Measurements from ENCODE around the gene TTC1.
"Not testable (repeated sequence)": the region's sequence is repeated elsewhere in the genome, so short reads cannot be mapped to it uniquely, and the experiment has no call there.

TTC1 gene, protein sequence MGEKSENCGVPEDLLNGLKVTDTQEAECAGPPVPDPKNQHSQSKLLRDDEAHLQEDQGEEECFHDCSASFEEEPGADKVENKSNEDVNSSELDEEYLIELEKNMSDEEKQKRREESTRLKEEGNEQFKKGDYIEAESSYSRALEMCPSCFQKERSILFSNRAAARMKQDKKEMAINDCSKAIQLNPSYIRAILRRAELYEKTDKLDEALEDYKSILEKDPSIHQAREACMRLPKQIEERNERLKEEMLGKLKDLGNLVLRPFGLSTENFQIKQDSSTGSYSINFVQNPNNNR

DNA sequence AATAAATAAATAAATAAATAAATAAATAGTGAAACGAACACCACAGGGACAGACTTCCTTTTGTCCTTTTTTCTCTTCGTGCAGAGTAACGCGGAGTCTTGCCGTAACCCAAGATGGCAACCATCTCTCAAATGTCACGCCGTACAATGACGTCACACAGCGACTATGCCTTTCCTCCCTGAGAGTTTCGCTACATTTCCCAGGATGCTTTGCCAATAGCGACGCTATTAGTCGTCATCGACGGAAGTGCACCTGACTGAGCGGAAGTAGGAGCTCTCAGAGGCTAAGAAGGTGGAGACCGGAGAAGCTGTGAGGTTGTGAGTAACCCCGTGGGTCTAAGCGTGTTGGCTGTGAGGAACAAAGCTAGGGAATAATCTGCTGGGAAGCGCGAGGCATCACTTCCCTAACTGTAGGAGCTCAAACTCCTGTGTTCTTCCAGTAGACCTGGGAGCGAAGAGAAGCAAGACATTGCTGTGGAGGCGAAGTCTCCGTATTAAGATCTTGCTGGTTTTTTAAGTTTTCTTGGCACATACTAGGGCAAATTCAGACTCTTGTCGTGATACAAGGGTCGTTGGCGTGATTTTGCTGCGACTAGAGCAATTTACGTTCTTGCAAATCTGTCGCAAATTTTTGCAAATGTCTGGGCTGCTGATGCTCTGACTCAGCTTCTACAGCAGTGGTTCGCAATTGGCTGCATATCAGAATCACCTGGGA is at the start of gene TTC1:
TSS of gene TTC1 (plus strand) at position 263 of the 714 bp plus-strand sequence. CDS start 1,390 bp downstream, outside the sequence.
- peak; percentile 99 for DNase-seq

DNA sequence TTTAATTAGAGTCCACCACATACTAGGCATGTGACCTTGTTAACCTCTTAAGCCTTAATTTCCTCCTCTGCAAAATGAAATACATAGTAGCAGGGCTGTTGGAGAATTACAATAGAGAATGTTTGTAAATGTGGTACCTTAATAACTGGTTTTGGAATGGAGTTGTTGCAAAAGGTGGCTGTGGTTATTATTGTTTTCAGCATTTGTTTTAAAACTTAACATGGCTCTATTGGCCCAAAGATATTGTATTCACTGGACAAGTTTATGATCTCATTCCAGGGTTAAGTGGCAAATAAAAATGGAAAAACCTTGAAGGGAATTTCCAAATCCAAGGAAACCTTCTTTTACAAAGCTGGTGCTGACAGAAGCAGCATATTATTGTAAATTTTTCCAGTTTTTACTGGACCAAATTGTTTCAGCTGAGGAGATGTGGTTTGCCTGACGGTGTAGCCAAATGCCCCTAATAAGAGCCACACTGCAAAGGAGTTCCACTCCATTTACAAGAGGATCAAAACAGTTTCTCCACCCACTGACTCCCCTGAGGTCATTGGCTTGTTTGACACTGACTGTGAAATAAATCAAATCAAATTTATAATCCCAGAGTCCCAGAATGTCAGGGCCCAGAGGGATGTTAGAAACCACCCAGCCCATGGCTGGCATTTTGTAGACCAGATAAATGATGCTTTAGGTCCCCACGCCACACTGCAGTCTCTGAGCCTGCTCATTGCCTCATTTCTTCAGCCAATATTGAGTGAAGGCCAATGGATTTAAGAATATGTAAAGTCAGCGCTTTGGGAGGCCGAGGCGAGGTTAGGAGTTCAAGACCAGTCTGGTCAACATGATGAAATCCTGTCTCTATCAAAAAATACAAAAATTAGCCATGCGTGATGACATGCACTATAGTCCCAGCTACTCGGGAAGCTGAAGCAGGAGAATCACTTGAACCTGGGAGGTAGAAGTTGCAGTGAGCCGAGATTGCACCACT is 47.5 kb upstream of the TTC1 start:
- no peak for DNase-seq

DNA sequence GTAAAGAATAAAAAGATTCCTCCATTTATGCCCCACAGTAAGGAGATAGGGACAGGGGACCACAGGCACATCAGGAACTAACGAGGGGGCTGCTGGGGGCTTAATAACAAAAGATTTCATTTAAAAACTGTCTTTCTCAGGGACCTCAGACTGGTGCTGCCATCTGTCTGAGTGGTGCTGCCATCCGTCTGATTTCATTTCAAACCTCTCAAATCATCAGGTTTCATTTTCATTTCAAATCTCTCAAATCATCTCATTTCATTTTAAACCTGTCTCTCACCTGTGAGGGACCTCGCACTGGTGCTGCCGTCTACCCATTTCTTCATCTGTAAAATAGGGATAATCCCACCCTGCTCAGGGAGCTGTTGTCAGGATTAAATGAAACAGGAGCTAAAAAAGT is 46.7 kb upstream of the TTC1 start:
- DNase-seq, result no peak

DNA sequence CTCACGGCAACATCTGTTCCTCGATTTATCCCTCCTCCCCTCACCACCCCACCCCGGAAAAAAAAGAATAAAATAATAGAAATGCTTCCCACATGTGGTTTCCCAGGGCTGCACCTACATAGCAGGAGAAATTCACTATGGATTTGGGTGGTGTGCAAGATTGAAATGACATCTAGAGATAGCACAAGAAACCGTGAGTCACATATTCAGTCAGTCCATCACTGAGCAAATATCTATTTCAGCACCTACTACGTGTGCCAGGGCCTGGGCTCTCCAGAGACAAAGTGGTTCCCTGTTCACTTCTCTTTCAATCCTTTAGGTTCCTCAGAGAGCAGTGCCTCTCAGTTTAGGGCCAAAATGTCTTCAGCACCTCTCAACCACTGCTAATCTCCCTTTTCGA is 45.0 kb upstream of the TTC1 start:
- no peak for DNase-seq

DNA sequence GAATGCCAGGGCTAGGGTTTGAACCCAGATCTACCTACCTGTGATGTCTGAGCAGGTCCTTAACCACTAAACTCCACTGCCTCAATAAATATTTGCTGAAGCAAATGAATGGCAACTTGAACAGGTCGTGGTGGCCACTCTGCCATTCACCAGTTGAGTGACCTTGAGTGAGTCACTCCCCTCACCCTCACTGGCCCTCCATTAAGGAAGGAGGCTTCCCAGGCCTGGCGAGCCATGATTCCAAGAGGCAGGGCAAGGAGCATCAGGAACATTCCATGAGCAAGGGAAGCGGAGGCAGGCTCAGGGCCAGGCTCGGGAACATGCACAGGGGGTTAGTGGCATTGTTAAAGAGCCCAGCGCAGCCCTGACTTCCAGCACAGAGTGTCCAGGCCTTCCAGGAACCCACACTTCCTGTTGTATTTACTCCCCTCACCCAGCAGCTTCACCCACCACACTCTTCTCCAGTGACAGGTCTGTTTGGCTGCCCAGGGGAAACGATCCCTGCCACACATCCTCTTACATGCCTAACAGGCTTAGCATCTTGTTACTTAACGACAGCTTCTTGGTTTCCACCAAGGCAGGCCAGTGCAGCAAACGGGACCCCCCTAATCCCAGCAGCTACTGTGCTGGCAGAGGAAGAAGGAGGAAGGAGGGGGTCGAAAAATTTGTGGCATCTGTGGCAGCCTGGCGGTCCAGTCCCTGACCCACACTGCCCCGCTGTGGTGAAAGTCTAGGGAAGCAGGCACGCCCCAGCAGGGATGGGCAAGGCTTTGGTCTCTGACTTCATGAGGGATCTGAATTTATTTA is 43.7 kb upstream of the TTC1 start:
- peak; percentile 68 for DNase-seq

DNA sequence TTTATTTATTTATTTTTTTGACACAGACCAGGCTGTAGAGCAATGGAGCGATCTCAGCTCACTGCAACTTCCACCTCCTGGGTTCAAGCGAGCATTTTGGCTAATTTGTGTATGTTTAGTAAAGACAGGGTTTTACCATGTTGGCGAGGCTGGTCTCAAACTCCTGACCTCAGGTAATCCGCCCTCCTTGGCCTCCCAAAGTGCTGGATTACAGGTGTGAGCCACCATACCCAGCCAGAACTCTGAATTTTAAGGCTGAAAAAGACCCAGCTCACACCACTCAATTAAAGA is 43.2 kb upstream of the TTC1 start:
- not testable (repeated sequence) for DNase-seq

DNA sequence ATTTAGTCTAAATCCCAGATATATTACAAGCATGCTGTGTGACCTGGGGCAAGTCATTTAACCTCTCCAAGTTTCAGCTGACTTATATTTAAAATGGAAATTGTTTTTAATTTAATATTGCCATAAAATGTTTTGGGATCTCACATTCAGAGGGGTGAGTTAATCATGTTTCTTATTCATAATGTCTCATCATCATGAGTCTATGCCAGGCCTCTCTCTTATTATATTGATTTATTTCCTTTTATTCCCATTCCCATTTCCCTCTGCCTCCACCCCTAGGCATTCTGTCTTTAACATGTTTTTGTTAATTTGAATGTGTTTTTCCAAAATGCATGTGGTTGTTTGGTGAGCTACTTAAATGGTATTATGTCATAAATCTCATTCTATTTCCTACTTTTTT is 39.0 kb upstream of the TTC1 start:
- DNase-seq, result no peak

DNA sequence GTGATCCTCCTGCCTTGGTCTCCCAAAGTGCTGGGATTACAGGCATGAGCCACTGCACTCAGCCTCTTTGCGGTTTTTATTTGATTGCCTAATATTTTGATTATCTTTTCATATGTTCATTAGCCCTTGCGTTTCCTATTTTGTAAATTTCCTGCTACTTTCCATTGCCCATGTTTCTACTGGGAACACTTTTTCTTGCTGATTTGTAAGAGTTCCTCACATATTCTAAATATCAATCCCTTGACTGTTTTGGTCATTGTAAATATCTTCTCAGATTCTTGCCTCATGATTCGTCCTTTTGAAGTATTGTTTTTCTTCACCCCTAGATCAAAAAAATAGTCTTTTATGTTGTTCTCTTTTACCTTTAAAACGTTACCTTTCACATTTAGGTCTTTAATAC is 37.9 kb upstream of the TTC1 start:
- no peak for DNase-seq

DNA sequence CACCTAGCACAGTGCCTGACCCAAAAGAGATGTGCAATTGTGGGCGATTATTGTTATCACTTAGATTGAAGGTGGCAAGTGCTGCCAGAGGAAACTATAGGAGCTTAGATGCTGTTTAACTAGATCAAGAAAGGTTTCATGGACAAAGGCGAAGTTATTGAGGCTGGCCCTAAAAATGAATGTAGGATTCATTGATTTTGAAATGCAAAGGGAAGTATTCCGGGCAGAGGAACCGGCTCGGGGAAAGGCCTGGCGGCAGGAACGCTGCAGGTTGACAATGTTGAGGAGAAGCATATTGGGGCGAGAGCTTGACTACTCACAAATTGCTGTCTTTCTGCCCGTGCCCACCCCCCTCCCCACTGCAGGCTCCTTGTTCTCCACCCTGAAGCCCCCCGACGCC is 37.4 kb upstream of the TTC1 start:
- DNase-seq, result no peak

DNA sequence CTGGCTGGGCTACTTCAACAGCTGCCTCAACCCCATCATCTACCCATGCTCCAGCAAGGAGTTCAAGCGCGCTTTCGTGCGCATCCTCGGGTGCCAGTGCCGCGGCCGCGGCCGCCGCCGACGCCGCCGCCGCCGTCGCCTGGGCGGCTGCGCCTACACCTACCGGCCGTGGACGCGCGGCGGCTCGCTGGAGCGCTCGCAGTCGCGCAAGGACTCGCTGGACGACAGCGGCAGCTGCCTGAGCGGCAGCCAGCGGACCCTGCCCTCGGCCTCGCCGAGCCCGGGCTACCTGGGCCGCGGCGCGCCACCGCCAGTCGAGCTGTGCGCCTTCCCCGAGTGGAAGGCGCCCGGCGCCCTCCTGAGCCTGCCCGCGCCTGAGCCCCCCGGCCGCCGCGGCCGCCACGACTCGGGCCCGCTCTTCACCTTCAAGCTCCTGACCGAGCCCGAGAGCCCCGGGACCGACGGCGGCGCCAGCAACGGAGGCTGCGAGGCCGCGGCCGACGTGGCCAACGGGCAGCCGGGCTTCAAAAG is 36.9 kb upstream of the TTC1 start:
- peak; percentile 41 for DNase-seq

DNA sequence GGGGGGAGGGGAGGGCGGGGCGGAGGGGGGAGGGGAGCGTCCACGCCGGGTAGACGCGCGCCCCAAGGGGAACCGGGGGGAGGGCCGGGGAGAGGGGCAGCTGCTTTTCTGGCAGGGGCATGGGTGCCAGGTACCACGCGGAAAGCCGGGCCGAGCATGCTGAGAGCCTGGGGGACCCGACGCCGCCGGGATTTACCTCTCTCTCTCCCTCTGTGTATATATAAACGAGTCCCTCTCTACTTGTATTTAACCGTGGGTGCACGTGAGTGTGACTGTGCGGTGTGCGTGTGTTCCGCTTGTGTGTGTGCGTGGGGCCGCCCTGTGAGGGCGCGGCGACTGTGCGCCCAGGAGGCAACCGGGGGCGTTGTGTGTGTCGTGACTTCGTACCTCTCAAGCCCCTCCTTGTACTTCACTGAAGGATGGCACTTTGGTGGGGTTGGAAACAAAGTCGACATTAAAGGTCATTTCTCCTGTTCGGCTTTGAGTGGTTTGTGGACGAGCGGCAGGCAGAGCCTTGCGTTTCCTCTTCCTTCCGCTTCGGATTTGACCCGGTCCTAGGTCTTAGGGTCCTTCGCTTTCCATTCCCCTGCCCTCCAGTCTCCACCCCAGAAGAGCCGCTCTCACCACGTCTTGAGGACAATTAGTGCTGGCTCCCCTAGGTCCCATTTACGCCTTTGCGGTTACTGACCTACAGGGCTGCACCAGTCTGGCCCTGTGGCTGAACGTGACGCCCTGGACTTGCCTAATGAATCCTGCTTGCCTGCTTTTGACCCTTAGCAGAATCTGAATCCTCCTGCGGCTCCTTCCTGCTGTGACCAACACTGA is 36.2 kb upstream of the TTC1 start:
- DNase-seq, result peak; percentile 8

DNA sequence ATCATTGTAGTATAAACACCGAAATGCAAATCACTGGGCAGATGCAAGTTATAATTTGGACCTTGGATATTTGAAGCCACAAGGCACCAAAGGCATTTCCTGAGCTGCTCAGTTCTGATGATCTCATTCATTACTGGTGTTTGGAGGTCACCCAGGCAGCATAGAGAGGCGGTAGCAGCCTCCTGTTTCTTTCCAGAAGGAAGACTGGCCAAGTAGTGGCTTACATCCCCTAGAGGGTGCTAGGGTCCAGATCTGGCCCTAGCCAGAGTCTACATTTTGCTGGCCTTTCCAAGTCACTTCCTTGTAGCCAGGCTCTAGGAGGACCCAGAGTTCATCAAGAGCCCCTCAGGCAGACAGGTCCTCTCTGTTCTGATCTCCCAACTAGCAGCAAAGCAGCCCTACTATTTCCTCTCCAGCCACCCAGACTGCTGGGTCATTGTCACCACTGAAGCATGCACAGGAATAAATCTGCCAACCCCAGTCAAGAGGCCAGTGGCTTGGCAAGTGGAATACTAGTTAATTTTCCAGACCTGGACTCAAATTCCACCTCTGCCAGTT is 33.4 kb upstream of the TTC1 start:
- peak; percentile 5 for DNase-seq

DNA sequence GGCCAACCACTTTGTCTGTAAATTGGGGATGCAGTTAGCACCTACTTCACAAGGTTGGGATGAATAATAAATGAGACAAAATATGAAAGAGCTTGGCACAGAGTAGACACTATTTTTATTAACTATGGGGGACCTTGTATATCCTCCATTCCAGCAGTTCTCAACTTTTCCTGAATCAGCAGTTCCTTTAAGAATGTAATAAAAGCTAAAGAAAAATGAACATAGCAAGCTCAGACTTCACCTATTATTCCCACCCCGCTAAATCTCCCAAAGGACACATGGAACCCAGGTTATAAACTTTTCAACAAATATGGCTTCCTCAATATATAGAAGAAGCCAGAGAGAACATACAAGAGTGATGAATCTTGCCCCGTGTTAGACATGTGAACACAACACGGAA is 32.0 kb upstream of the TTC1 start:
- DNase-seq, result no peak

DNA sequence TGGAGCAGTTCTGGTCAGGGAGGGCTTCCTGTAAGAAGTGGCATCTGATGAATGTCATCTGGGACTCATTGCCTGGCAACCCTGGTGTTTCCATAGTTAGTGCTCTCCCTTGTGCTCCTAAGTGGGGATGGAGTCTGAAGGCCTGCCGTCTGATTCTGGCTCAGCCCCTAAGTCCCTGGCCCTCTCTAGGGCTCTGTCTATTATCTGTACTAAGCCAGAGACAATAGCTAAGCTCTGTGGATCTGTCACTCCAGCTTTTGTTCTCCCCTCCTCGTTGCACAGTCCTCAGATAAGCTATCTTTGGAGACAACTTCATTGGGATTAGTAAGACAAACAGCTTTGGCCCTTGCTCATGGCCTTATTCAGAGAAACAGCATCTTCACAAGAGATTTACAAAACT is 30.6 kb upstream of the TTC1 start:
- no peak for DNase-seq

DNA sequence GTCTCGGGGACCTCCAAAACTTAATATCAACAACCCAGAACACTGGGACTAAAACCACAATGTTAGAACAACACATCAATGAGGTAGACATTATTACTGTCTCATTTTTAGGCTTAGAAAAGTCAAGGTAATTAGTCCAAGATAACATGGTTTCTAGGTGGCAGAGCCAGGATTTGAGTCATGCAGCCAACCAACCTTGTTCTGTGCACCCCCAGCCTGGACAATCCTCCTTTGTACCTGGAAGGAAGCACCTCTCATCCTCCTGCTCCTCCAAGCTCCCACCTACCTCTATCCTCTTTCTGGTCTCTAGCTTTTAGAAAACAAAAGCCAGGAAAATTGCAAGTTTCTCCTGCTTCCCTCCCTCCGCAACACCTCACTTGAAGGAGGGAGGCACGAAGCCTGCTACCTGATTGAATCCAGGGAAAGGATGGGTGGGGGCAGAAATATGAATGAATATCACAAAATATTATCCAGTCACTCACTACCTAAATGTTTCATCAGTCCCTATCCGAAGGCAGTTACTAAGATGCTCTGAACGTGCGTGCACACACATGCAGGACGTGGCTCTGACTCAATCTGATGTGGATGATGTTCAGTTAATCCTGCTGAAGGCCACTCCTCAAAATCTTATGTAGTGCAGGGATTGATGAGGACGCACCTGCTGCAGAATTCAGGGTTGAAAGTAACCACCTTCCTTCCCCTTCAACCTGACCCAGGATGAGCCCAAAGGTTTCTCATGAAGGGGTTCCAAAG is 26.3 kb upstream of the TTC1 start:
- DNase-seq, result no peak

DNA sequence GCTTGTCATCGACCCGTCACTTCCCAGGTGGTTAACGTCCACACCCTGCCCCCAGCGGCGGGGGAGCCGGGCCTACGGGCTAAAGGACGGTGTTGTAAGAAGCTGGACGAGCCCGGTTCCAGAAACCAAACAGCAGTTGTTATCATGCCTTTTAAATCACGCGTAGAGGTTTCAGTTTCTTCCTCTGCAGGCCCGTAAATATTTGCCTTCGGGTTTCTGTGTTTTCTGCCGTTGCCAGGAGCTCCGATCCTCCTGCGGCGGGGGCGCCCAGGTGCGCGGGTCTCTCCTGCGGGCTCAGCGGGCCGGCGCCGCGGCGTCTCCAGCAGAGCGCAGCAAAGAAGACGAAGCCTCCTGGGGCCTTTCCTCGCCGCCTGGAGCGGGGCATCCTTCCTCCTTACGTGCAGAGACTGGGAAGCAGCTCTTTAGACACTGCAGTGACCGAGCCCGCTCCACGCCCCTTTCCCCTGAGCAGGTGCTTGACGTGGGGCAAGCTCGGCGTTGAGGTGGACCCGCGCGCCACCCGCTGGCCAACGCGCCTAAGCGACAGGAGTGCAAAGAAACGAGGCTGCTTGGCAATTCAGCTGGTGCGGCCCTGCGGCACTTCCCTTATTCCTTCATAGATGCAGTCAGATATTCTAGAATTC is 21.8 kb upstream of the TTC1 start:
- DNase-seq, result peak; percentile 83

DNA sequence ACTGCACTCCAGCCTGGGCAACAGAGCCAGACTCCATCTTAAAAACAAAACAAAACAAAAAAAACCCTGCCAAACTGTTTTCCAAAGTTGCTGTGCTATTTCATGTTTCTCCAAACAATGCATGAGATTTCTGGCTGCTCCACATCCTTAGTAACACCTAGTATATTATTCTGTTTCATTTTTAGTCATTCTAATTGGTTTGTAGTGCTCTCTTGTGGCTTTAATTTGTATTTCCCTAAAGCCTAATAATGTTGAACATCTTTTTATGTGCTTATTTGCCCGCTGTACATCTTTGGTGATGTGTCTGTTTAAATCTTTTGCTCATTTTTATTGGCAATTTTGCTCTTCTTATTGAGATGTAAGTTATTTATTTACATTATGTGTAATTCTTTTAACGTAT is 18.4 kb upstream of the TTC1 start:
- peak; percentile 7 for DNase-seq

DNA sequence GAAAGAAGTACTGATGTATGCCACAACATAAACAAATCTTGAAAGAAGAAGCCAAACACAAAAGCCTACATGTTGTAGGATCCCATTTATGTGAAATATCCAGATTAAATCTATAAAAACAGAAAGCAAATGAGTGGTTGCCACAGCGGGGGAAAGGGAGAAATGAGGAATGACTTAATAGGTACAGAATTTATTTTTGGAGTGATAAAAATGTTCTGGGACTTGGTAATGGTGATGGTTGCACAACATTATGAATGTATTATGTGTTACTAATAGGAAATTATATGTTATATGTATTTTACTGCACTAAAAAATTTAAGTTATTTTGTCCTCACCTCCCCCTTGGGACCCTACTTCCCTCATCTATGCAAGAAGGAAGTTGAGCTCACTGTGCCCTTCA is 16.4 kb upstream of the TTC1 start:
- DNase-seq, result no peak

DNA sequence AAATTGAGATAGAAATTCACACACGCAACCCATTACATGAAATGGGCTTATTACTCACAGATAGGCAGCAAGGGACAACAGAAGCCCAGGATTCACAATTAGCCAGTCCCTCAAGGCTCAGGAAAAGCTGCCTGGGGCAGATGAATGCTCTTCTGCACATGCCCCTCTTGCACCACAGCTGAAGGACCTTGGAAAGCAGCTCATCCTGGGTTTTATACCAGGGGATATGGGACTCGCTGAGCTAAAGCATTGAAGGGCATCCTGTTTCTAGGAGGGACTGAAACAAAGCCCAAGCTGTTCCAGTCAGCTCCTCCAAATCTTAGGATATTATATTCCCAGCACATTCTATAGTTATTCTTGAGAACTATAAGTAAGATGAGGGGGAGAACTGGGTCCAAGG is 15.7 kb upstream of the TTC1 start:
- no peak for DNase-seq

DNA sequence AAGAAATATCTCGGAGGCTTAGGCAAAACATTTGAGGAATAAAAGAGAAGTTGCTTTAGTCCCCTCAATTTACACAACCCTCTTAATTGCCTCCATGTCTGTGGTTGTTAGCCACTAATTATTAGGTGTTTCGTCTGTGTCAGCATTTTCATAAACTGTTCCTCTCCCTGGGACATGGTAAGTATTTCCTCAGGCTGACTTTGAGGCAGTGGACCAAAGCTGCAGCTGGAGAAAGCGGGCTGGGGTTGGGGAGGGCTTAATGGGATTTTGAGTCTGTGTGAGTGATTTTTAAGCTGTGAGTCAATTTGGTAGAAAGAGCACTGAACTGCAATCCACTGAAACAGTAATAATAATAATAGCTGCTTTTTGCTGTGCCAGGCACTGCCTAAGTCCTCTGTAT is 13.0 kb upstream of the TTC1 start:
- DNase-seq, result no peak
